Ovary (tissue), 3 donors: Measurements from ENCODE around the gene VSTM2B.

Experiments
- CTCF ChIP-seq, 3 donors: fragments of 450-650 bp in 2 of 3; fragments of 200-600 bp in 1 of 3; IDR thresholded peaks; one replicate each; pipeline versions ENCODE4 v1.5.1 to v1.8.0; 2016 to 2022; ENCODE audit warnings: antibody characterized with exemption in 3 of 3, mild to moderate bottlenecking in 1 of 3
- EP300 ChIP-seq: sonication (generic); formaldehyde crosslinking; IDR thresholded peaks from one replicate; pipeline ENCODE4 v1.6.1; 2017; ENCODE audit warnings: antibody characterized with exemption
- POLR2A ChIP-seq: fragments of 450-650 bp; IDR thresholded peaks from one replicate; pipeline ENCODE4 v1.6.1; 2017; ENCODE audit warnings: antibody characterized with exemption, mild to moderate bottlenecking, moderate library complexity
- donor health status: DM: no; HTN: no; CAD: no.

DNA sequence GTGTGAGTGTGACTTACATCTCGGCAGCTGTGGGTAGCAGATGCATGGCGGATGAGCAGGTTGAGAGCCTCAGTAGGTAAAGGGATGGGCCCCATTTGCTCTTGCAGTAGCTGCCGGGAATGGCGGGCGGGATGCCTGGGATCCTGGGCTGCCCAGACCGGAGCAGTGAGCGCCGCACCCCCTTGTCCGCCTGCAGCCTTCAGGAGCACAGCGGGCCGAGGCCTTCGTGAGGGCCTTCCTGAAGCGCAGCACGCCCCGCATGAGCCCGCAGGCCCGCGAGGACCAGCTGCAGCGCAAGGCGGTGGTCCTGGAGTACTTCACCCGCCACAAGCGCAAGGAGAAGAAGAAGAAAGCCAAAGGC is 84.4 kb downstream of the VSTM2B start:
- TF ChIP-seq CTCF (IDR thresholded peaks at IDR 0.05): no peak
- no peak for TF ChIP-seq POLR2A
- no peak for TF ChIP-seq EP300
